ENCODE data around the gene RRP15.

- no peak for TF ChIP-seq CTCF (IDR thresholded peaks at IDR 0.05)
- TF ChIP-seq POLR2AphosphoS5 (IDR thresholded peaks at IDR 0.05; ENCODE audit: low read depth, low read length) = no peak
- TF ChIP-seq REST (IDR thresholded peaks at IDR 0.05; ENCODE audit: insufficient read depth in 1 of 2, low read depth in 2 of 2, low read length in 1 of 2) = no peak
- no peak for TF ChIP-seq TCF7L2 (IDR thresholded peaks at IDR 0.05; ENCODE audit: low read depth, low read length)
Observed at GRCh38 chr1:218272366-218272765, 12.7 kb upstream of the RRP15 start.

Data from Panc1 (cell line).